GM13977 (cell line): Measurements from ENCODE around the gene CBFA2T3.
"Not testable (repeated sequence)": the region's sequence is repeated elsewhere in the genome, so short reads cannot be mapped to it uniquely, and the experiment has no call there.

ENCODE experiments used
- DNase-seq: peaks from one replicate; pipeline ENCODE4 v3.0.0; 2012; ENCODE audit warnings: low spot score
- CTCF ChIP-seq: IDR thresholded peaks from 2 replicates; pipeline ENCODE4 v1.5.1; 2012; ENCODE audit warnings: mild to moderate bottlenecking, control low read depth; ENCODE audit not compliant: insufficient read depth; ENCODE audit errors: extremely low read depth, missing control alignments
- in situ Hi-C: fragments of 300-500 bp; cut with MboI; formaldehyde crosslinking; loops from one replicate; pipeline ENCODE4 v1.12.0; 2022; ENCODE audit warnings: low sequenced_read_pairs, low pct_unique_long_range_greater_than_20kb, mixed read lengths, inconsistent platforms; ENCODE audit not compliant: unreplicated experiment

The CBFA2T3 gene

GRCh38 chr16:89005201-89006035 lies 28.4 kb upstream of the CBFA2T3 start:
- no peak for DNase-seq
- no peak for TF ChIP-seq CTCF
- in situ Hi-C loops = no loop called here

GRCh38 chr16:89004209-89004831 lies 27.3 kb upstream of the CBFA2T3 start:
- DNase-seq = no peak
- TF ChIP-seq CTCF = no peak
- in situ Hi-C loops = no loop called here

- in situ Hi-C loops = no loop called here
- DNase-seq = no peak
- TF ChIP-seq CTCF = no peak
Observed at GRCh38 chr16:89003831-89004208, 26.8 kb upstream of the CBFA2T3 start.

- in situ Hi-C loops = no loop called here
- no peak for TF ChIP-seq CTCF
- DNase-seq = no peak
Observed at GRCh38 chr16:89002851-89003830, 26.1 kb upstream of the CBFA2T3 start.

- in situ Hi-C loops, DNase-seq: not testable (repeated sequence)
Observed at GRCh38 chr16:89002081-89002480, 25.1 kb upstream of the CBFA2T3 start.

- no peak for DNase-seq
- in situ Hi-C loops = no loop called here
- TF ChIP-seq CTCF = no peak
Observed at GRCh38 chr16:89001117-89002027, 24.4 kb upstream of the CBFA2T3 start.
